ENCODE measurements around the gene FARS2.

The FARS2 gene

DNA sequence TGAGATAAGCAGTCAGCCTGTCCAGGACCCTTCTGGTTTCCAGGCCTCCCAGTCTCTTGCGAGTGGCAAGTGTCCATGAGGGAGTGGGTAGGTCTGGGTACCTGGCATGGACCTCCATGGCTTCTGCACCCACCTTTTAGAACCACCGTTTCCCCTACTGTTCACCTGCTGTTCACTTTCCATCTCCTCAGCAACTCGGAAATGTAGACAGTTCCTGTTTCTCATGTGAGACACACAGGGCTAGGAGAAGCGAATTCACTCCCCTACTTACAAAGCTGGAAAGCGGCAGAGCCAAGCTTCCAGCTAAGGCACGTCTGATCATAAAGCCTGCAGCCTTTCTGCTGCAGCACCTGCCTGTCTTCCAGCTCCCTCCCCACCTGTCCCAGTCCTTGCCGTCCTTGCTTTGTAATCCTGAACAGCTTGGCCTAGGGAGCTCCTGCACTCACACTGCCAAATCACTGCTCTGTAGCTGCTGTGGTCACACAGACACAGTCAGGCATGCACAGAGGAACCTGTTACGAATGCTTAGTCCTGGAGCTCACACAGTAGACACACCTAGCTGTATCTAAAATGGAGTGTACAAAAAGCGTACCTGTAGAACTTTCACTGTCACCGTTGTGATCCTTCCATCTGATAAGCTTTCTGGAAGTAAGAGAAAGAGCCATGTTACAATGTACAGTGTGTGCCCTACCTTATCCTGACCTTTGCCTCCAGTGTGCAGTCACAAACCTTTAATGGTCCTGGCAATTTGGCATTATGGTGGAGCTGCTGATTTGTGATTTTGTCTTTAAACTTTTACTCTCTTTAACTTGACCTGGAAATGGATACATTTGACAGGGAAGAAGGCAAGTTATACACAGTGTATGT is 451.3 kb downstream of the FARS2 start:
- no peak for DNase-seq

DNA sequence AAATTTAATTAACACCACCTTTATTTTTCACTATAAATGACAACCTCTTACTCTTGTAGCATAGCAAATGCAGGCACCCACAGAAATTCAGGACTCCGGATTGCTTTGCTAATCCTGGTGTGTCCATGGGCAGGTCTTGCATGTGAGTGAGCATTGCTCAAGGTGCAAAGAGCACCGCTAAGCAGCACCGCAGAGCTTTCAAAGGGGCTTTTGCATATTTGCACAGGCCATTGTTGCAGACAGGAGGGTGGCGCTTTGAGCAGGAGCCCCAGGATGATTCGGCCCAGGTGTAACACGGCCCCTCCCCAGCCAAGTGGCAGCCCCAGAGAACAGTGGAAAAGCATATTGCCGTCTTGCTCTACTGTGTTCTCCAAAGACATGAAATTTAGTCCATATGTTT is 452.2 kb downstream of the FARS2 start:
- DNase-seq = no peak

DNA sequence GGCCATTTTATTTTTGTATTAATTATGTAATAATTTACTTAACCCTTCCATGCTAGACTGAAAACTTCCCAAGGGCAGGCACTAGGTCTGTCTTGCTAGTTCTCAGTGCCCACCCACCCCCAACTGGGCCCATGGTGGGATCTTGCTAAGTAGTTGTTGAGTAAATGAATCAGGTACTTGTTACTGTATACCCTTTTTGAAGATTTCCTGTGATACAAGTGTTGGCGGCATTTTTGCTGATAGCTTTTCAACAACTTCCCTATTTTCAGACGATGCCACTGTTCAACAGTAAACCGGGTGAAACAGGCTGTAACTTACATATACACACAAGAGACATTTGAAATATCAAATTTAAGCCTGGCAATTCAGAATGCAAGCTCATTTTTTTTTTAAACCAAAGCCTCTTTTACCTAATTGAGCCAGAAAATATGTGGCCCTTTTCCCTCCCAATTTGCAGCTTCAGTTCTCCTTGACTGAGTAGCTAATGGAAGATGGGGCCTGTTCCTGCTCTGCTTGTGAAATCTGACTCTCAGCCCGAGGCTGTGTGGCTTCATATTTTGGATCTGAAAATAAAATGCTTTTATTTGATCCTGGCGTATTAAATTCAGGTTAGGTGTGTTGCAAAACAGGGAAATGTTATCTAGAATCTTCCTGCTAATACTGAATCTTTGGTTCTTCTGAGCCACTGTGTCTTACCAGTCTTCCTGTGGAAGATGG is 457.1 kb downstream of the FARS2 start:
- DNase-seq = no peak

DNA sequence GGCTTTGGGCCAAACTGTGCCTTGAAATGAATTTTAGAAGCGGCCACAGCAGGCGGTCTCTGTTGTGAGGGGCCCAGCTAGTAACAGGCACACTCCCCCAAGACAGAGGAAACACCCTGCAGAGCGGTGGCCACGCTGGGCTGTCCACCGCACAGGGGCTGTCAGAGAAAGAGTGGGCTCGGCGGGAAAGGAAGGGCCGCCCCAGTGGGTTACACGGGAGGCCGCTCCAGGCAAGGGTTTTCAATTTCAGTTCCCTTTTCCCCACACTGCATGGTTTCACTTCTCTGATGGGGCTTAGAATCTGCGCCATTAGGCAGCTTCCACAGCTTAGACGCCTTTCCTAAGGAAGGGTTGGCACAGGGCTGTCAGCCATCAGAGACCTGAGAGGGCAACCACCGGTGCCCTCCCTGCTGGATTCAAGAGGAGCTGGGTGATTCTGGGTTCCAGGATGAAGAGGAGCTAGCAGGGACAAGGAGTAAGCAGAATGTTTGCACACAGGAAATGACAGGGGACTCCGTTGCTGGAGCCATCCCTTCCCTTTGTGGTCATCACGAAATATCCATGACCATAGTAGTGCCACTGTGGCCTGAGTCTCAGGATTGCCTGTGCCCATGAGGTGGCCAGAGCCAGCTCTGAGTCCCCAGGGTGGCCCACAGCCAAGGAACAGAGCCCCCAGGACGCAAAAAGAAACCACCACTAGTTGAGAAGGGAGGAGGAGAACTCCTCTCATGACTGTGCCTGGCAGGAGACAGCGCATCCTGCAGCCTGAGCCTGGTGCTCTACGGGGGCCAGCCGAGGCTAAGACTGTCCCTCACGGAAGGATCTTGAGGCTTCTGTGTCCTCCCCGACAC is 462.8 kb downstream of the FARS2 start:
- DNase-seq = no peak

DNA sequence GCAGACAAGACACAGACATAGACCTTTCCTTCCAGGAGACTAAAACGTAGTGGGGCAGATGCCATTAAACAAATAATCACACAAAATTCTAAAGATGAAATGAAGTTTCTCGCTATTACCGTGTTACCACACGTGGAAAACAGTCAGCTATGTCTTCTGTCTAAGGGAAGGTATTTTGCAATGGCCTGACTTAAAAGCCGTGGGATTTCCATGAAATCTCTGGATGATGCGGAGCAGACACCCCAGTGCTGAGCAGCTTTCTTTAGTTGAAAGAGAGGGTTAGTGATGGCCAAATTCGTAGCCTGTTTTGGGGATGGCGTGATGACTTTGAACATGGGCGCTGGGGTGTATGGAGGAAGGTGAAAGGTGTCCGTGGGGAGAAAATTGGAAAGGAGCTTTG is 463.6 kb downstream of the FARS2 start:
- no peak for DNase-seq

DNA sequence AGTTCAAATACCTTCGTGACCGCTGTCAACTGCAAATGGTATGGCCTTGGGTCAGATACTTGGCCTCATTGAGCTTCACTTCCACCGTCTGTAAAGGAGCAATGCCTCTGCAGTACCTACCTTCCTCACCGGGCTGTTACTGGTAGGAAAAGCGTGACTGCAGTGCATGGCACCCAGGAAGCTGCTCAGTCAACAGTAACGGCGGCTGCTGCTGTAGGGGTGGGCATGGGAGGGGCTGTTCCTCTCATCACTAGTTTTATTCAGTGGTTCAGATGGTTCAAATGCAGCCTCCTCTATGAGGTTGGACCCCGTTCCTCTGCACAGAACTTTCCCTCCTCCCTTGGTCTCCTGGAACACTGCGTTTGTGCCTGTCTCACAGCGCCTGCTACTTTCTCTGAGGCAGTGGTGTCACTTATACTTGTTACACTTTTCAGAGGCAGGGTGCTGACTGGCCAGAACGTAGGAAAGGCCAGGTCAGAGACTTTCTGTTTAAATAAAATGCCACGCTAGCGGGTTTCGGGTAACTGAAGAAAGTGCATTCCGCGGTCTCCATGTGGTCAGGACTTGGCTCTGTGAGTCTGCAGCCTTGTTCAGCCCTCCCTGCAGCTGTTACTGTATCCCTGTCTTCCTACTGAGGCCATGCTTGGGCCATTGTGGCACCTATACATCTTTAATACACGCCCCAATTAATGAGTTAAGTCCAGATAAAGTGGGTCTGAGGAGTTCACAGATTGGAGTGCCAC is 465.8 kb downstream of the FARS2 start:
- no peak for DNase-seq

DNA sequence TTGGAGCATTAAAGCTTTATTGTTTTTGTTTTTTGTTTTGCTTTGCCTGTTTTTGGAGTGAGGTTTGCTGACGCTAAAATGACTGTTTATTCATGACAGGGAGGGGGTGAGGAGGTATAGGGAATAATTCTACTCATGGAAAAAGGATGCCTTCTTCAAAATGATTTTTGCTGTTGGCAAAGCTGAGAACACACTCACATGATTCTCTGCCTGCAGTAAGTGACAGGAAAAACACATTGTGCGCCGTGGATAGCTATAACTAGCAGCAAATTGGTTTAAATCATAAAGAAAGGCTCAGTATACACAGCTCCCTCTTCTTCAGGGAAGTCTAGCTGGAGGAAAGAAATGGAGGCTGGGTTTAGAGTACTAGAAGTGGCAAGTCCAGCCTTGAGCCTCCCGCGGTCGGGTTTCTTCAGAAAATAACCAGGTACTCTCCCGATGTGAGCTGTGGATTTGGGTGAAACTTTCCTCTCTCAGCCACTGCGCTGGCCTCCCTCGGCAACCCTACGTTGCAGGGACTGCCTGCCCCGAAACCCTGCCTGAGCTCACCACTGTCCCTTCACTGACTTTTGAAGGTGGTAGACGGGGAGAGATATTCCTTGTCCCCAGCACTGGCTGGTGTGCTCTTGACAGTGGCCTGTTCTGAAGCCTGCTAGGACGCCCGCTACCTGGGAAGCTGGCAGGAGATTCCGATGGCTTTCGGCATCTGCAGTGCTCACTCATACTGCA is 467.2 kb downstream of the FARS2 start:
- DNase-seq = no peak

DNA sequence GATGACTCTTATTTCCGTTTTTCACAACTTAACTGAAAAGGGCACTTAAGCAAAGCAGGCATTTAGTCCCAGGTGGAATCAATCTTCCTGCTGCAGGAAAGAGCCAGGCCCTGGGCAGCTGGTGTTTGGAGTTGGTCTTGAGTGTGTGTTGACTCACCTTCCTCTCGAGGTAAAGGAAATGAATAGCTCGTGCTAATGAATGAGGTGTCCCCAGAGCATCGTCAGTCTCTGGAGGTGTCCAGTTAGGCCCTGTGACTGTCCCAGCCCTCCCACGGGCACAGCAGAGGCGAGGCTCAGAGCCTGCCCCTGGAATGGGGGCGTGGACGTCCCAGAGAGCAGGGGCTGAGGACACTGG is 467.7 kb downstream of the FARS2 start:
- no peak for DNase-seq

DNA sequence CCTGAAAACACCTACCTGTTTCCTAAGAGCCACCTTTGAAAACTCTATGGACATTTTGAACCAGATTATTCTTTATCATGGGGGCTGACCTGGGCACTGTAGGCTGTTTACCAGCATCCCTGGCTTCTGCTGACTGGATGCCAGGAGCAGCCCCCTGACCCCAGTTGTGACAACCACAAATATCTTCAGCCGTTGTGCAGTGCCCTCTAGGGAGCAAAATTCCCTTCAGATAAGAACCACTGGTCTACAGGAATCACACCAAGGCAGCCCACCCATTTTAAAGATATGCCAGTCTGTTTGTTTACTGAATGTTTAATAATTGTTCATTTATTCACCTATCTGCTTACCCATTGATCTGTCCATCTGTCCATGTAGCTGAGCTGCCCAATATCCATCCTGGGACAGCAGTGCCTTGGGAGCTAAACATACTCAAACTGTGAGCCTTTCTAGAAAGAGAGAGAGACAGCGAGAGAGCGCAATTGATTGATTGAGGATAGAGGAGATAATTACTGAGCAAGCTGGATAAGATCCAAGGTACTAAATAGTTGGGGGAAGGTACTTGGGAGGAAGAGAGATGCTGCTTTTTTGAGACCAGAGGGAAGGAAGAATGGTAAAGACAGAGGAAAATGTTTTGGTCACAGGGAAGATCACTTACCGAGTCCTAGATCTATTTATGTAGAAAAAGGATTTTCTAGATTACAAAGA is 468.7 kb downstream of the FARS2 start:
- DNase-seq = no peak

DNA sequence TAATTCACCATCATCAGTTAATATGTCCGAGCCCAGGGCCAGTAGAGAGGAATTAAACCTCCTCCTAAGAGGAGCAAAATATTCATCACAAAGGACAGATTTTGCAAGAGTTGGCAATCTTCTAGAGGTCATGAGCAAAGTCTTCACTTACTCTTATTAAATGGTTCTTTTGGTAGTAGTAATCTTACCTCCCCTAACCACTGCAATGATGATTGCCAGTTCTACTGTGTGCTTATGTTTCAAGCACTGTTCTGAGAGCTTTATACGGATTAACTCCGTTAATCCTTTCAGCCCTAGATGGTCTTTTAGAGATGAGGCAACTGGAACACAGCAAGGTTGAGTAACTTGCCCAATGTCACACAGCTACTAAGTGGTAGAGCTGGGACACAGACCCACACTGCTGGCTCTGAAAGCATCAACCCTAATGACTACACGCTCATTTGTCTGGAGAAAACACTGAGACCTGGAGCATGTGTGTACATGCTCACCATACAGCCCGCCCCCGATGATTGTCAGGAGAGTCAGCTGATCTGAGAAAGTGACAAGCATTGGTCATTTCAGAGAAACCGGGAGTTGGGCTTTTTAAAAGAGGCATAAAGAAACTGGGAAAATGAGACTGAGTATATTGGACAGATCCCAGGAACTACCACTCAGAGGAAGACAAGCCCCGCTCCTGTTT is 469.4 kb downstream of the FARS2 start:
- no peak for DNase-seq

DNA sequence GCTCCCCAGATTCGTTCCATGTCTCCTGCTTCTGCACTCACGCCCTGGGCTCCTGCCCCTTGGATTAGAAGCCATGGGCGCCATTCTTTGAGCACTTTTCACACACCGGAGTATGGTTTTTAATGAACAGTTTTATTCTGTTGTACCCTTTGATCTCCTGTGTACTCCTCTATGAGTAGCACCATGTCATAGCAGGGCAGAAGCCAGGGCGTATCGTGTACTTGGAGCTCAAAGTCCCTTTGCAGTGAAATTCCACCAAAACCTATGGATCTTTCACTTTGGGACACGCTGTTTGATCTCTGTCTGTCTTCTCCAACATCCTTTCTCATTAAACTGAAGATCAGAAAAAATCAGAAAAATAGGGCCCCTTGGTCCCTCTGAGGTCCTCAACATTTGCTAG is 470.1 kb downstream of the FARS2 start:
- DNase-seq = no peak

DNA sequence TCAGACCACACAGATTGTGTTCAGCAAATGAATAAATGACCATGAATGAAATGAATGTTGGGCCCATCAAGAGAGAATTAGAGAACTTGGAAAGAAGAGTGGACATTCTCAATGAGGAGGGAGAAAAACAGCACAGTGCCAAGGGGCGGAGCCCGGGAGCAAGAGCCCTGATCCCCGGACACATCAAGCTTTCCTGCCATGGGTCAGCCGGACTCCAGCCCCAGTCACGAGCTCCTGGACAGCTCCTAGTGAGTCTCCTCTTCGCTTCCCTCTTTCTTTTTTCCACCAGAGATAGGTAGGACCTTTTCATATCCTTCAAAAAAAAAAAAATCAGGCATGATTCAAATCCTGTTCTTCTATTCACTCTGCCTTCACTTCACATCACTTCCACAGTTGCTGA is 471.2 kb downstream of the FARS2 start:
- no peak for DNase-seq

DNA sequence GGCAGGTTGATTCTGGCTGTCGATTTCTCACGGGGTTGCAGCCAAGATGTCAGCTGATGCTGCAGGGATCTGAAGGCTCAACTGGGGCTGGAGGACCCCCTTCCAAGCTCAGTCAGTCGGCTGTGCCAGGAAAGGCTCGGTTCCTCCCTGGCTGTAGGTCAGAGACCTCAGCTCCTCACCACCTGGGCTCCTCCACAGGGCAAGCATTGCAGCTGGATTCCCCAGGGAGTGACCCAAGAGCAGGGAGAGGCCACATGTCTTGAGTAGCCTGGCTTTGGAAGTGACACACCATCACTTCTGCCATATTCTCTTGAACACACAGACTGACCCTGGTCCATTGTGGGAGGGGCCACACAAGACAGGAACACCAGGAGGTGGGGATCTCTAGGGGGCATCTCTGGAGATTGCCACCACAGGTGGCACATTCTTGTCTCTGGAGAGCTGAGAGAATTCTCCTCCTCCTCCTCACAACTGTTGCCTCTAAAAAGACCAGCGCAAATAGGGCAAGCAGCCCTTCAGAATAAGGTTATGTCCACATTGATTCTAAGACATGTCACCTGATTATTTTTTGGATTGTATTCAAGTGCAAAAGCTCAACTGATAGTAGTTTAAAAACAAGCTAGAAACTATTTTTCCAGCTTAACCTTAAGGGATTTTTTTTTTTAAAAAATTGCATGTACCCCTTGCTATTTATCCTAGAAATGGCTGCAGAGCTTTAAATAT is 474.9 kb downstream of the FARS2 start:
- no peak for DNase-seq

DNA sequence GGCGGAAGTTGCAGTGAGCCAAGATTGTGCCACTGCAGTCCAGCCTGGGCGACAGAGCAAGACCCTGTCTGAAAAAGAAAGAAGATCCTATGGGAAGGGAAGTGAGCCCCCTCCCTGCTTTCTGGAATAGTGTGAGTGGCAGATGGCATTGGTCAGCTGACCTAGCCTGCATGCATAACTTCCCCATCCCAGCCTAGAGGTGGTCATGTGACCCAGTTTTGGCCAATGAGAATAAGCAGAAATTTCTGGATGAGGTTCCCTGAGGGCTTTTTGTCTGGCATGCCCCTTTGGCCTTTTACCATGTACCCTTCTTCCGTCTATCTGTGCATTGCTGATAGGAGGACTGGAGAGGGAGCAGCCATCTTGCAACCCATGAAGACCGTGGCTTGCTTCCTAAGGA is 476.1 kb downstream of the FARS2 start:
- no peak for DNase-seq

DNA sequence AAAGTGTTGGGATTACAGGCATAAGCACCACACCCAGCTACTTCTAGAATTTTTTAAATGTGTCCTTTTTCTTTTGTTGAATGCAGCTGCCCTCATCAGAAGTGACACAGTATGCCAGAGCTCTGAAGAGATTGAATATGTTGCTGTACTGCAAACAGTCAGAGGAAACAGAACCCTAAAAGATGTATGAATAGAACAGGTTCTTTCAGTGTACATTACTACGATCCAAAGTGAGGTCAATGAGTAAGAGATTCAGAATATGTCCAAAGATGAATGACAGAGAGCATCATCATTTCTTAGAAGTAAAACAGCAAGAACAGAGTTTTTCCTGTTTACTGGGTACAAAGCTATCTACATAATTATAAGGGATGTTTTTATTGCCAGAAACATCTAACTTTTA is 476.9 kb downstream of the FARS2 start:
- DNase-seq = no peak

DNA sequence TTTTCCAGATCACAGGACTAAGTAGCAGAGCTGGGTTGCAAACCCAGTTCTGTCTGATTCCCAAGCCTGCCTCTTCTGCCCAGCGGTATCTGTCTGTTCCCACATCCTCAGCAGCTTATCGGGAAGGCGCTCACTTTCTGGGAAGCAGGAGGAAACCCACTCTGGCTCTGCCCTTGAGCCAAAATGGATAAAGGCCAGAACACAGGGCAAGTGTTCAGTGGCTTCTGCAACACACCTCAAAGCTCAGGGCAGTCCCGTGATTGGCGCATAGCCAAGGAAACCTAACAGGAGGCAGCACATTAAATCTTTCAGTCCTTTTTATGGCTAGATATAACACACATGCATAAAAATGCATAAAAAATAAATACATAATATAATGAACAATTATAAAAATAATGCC is 483.2 kb downstream of the FARS2 start:
- DNase-seq = no peak

DNA sequence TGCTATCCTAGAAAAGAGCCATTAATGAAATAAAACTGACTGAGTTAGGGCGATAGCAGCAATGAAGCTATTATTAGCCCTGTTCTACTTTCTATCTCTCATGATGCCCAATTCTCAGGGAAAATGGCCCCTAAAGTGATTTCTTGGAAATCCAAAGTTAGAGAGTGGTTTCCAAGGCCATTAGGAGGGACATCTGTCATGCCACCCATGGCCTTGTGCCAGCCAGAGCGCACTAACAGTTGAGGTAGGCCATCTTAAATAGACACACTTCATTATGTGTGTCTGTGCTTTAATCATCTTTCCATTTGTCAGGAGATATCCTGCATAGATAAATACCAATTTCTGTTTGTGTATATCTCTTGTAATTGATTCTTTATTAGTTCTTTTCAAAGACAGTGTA is 483.8 kb downstream of the FARS2 start:
- no peak for DNase-seq

DNA sequence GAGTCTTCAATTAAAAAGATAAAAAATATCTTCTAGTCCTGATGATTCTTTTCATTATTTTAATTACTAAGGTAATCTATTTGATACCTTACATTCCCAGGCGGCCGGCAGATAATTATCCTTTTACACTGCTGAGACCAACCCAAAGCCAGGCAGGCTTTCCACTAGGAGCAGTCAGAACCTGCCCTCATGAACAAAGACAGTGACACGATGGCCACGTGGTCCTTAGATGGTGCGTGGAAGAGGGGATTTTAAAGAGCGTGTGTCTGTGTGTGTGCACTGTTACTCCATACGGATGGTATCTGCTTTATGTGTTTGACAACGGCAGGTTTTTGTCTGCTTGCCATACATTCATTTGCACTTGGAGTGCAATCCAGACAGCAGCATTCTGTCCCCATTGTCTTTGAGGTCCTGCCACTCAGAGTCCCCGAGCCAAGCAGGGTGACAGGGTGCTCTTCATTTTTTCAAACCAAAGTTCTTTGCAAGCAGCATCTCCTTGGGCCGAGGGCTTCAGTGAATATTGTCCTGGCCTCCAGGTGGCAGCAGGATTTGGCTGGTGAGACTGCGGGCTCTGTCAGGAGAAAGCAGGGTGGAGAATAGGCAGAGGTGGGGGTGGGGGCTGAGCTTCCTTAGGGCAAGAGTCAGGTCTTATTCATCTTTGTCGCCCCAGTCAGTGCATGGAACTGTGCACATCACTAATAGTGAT is 484.9 kb downstream of the FARS2 start:
- DNase-seq = no peak

DNA sequence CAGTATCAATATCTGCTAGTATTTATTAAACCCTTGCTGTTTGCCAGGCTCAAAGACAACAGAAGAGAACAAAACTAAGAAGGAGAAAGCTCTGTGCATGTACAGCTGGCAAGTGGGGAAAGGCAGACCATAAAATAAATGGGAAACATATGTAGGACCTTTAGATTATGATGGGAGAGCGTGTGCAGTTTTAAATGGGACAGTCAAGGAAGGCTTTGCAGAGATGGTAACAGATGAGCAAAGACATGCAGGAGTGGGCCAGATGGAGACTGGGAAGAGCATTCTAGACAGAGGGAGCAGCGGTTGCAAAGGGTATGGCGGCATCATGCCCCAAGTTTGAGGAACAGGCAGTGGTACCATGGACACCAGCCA is 485.4 kb downstream of the FARS2 start:
- DNase-seq = no peak

DNA sequence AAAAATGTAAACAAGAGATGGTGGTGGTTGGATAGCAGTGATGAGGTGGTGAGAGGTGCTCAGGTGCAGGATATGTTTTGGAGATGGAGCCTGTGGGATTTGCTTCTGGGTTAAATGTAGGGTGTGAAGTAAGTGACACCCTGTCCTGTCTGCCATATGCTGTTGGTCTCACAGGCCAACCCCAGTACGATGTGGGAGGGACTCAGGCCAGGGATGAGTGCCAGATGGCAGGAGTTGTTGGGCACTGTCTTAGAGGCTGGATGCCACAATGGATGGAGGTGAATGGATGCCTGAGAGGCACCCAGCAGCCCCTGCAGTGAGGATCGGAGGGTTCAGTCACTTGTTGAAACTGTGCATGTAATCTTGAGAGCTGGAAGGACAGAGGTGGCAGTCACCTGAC is 486.1 kb downstream of the FARS2 start:
- DNase-seq = no peak

Measured in stimulated activated CD4-positive, alpha-beta T cell treated with anti-CD3 and anti-CD28 coated beads, Interleukin-2, amount 100 ng/mL, for 48 hours (primary cell).